HepG2 (cell line): ENCODE results near the gene NRN1L. TPM values are rescaled to one million over a fixed set of nuclear protein-coding genes. Genes with fewer than 3 reads are reported as not detected.

ENCODE experiments used
- ATAC-seq: fragments of 200-7000 bp; cut with Tn5 transposase; 3 replicates; pipeline ENCODE4 v1.9.1; 2020; ENCODE audit warnings: mild to moderate bottlenecking, moderate library complexity
- BruUV-seq: library from RNA; stranded (reverse); fragments of 400-500 nt; replicated peaks from 2 replicates; lab custom pipeline; 2021; lab: Mats Ljungman, UMichigan
- CTCF ChIA-PET: fragments of 300-600 bp; formaldehyde crosslinking; extraction: SDS; loops from one replicate; lab custom pipeline; 2021; ENCODE audit warnings: low total read pairs, inconsistent platforms, low intra/inter-chr PET ratio; lab: Yijun Ruan, JAX
- POLR2A ChIA-PET: fragments of 350-600 bp; sonication (Branson Sonifier 250); formaldehyde crosslinking; loops from one replicate; lab custom pipeline; 2020; ENCODE audit warnings: antibody characterized with exemption, inconsistent platforms; lab: Yijun Ruan, JAX
- DNase-seq: peaks from one replicate; pipeline ENCODE4 v3.0.0-alpha.2; 2015; ENCODE audit warnings: low spot score
- FAIRE-seq: peaks from 3 replicates; lab custom pipeline; 2011; peaks lifted over from hg19 to GRCh38; lab: Jason Lieb, UNC
- H2AFZ ChIP-seq: one replicate; pipeline ENCODE4 v1.6.1; 2011; ENCODE audit warnings: low read length, inconsistent platforms
- H3K27ac ChIP-seq: fragments of 300-600 bp; 3 replicates; pipeline ENCODE4 v1.8.0; 2011; ENCODE audit warnings: mixed run types, mild to moderate bottlenecking, mixed read lengths, low read length, inconsistent platforms; ENCODE audit not compliant: insufficient read depth; ENCODE audit errors: extremely low read length
- H3K27me3 ChIP-seq, 2 experiments: fragments of 200-600 bp in 1 of 2; 2 replicates in 1 of 2; 3 replicates in 1 of 2; pipeline versions ENCODE4 v1.6.0 to v1.8.0; 2011; ENCODE audit warnings: low read length in 2 of 2, mild to moderate bottlenecking in 2 of 2, moderate library complexity in 2 of 2, inconsistent platforms in 1 of 2; ENCODE audit not compliant: insufficient read depth in 2 of 2, control insufficient read depth in 1 of 2
- H3K36me3 ChIP-seq, 2 experiments: fragments of 200-600 bp in 1 of 2; replicated peaks in 1 of 2; 2 replicates in 1 of 2; 3 replicates in 1 of 2; pipeline versions ENCODE4 v1.5.1 to v1.8.0; 2011; ENCODE audit warnings: low read length in 2 of 2, inconsistent platforms in 1 of 2; ENCODE audit not compliant: insufficient read depth in 2 of 2, control insufficient read depth in 1 of 2
- H3K4me1 ChIP-seq: 2 replicates; pipeline ENCODE4 v1.5.1; 2012; ENCODE audit warnings: low read length, inconsistent platforms; ENCODE audit not compliant: insufficient read depth
- H3K4me2 ChIP-seq: 2 replicates; pipeline ENCODE4 v1.6.0; 2011; ENCODE audit warnings: low read depth, low read length, inconsistent platforms
- H3K4me3 ChIP-seq, 3 experiments: fragments of 200-600 bp in 1 of 3; sonication (generic), shearing (Covaris generic) in 1 of 3; replicated peaks in 1 of 3; 2 replicates each; pipeline ENCODE4 v1.5.1; 2011 to 2016; ENCODE audit warnings: low read length in 3 of 3, inconsistent platforms in 2 of 3, low read depth in 2 of 3, mild to moderate bottlenecking in 2 of 3, control low read depth in 1 of 3, mixed read lengths in 1 of 3; ENCODE audit not compliant: insufficient read depth in 1 of 3
- H3K79me2 ChIP-seq: one replicate; pipeline ENCODE4 v1.6.1; 2011; ENCODE audit warnings: low read length, inconsistent platforms; ENCODE audit not compliant: insufficient read depth
- H3K9ac ChIP-seq: 2 replicates; pipeline ENCODE4 v1.6.0; 2011; ENCODE audit warnings: mild to moderate bottlenecking, low read depth, low read length, inconsistent platforms; ENCODE audit not compliant: insufficient read depth
- H3K9me3 ChIP-seq: 2 replicates; pipeline ENCODE4 v1.5.1; 2012; ENCODE audit warnings: mild to moderate bottlenecking, low read length
- H4K20me1 ChIP-seq: 2 replicates; pipeline ENCODE4 v1.6.0; 2011; ENCODE audit warnings: inconsistent platforms, mild to moderate bottlenecking, low read length, moderate library complexity; ENCODE audit not compliant: insufficient read depth
- AGO2 ChIP-seq: fragments of 200-400 bp; formaldehyde crosslinking; optimal IDR thresholded peaks from 2 replicates; pipeline ENCODE3; 2017; ENCODE audit warnings: mild to moderate bottlenecking, low read depth, low read length, moderate library complexity
- DR1 ChIP-seq: sonication (generic); formaldehyde crosslinking; IDR thresholded peaks from 2 replicates; pipeline ENCODE4 v1.8.0; 2021; ENCODE audit warnings: mild to moderate bottlenecking, missing genetic modification reagents, inconsistent platforms
- GTF3A ChIP-seq: sonication (generic); formaldehyde crosslinking; conservative IDR thresholded peaks from 2 replicates; pipeline ENCODE4 v1.4.0; 2020; ENCODE audit warnings: mild to moderate bottlenecking, missing genetic modification reagents
- HDAC1 ChIP-seq: sonication (generic); formaldehyde crosslinking; IDR thresholded peaks from 2 replicates; pipeline ENCODE4 v1.5.1; 2020; ENCODE audit warnings: mild to moderate bottlenecking, missing genetic modification reagents
- MBNL3 ChIP-seq: fragments of 250-450 bp; sonication (Bioruptor Pico); conservative IDR thresholded peaks from 2 replicates; pipeline ENCODE4 v1.8.0; 2022; ENCODE audit warnings: mild to moderate bottlenecking, inconsistent platforms
- STAT5B ChIP-seq: sonication (generic); formaldehyde crosslinking; IDR thresholded peaks from 2 replicates; pipeline ENCODE4 v1.4.0; 2020; ENCODE audit warnings: missing genetic modification reagents
- TEAD3 ChIP-seq: optimal IDR thresholded peaks from 2 replicates; pipeline ENCODE3; 2016; ENCODE audit warnings: borderline replicate concordance
- ZNF552 ChIP-seq: sonication (generic); formaldehyde crosslinking; IDR thresholded peaks from 2 replicates; pipeline ENCODE4 v1.9.0; 2022; ENCODE audit warnings: missing genetic modification reagents, mild to moderate bottlenecking, borderline replicate concordance
- WGBS: methylation state at CpG from one replicate; pipeline ENCODE4 v1.1.6; 2017; ENCODE audit warnings: low lambda C conversion rate; 5-methylcytosine and 5-hydroxymethylcytosine counted together
- in situ Hi-C: cut with HindIII; loops from 2 replicates; pipeline ENCODE4 v1.10.0; 2017; ENCODE audit warnings: low pct_unique_long_range_greater_than_20kb; ENCODE audit not compliant: extremely low pct_ligation_motif_present
- intact Hi-C: fragments of 100-400 bp; cut with micrococcal nuclease; formaldehyde crosslinking; loops from one replicate; pipeline ENCODE4 v1.10.0; 2022; ENCODE audit not compliant: unreplicated experiment
- polyA plus RNA-seq, 8 experiments: library from polyadenylated mRNA; depleted of rRNA in 3 of 8; stranded (reverse) in 7 of 8; unstranded in 1 of 8; fragments of >200 nt; fragmentation: Illumina TruSeq in 4 of 8; extraction: Trizol in 4 of 8; gene quantifications; 2 replicates each; pipeline versions ENCODE4 v1.2.1 to v1.2.3, GENCODE V29; 2011 to 2016; ENCODE audit warnings: low read depth in 4 of 8, missing spikeins in 1 of 8, mixed read lengths in 1 of 8; ENCODE audit not compliant: insufficient read depth in 1 of 8
- total RNA-seq, 5 experiments: library from RNA; depleted of rRNA; stranded (reverse); fragments of >200 nt; fragmentation: Illumina TruSeq; extraction: Trizol; gene quantifications; 2 replicates each; pipeline ENCODE4 v1.2.3, GENCODE V29; 2016; ENCODE audit warnings: low read depth in 1 of 5
- TF ChIP-seq, protein P1 (sequence below): sonication (generic); formaldehyde crosslinking; IDR thresholded peaks from 2 replicates; pipeline ENCODE4 v1.8.1; 2023; ENCODE audit warnings: mild to moderate bottlenecking, missing genetic modification reagents

NRN1L gene
- total and polyA plus RNA-seq, 2 of the 13 experiments (the other 11 are each of a cell fraction or from before 2014, with no cell fraction given), result 0.53 to 1.2 TPM

DNA sequence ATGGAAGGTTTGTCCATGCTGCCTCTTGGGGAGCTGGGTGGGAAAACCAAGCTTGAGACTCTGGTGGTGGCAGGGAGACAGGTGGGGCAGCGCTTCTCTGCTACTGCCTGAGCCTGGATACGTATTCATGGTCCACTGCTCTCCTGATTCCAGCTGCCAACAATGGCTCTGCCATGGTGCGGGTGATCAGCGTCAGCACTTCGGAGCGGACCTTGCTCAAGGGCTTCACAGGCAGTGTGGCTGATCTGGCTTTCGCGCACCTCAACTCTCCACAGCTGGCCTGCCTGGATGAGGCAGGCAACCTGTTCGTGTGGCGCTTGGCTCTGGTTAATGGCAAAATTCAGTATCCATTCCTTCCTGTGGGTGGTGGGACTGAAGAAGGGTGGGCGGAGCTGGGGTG, 7.6 kb upstream of the NRN1L start:
- H3K79me2 ChIP-seq, result peaks cover 31% of the 10 kb centered on the region
- H3K9me3 ChIP-seq, result no peaks in the 10 kb centered on the region
- H3K4me3 ChIP-seq, result no peak overlapping the region
- ATAC-seq, result no peak
- 96% methylated on average over 11 of the region's 11 CpGs for WGBS
- no peaks in the 10 kb centered on the region; a peak in 1 of 5 replicates for H3K27me3 ChIP-seq
- ChIA-PET CTCF (no interaction called here), POLR2A (no interaction called here)
- H3K36me3 ChIP-seq, result peaks cover 50 to 73% of the 10 kb centered on the region in 2 experiments
- no peak for FAIRE-seq
- BruUV-seq, result no TSS peak
- H3K4me2 ChIP-seq, result no peak overlapping the region
- H3K4me1 ChIP-seq, result peaks cover 32% of the 10 kb centered on the region
- in situ Hi-C loops, result no loop called here
- peaks cover 15% of the 10 kb centered on the region for H4K20me1 ChIP-seq
- TF ChIP-seq MBNL3 (CRISPR knock-in tag), result no peak
- TF ChIP-seq AGO2, result peak; percentile 15
- TF ChIP-seq GTF3A (CRISPR knock-in tag), result no peak
- no peak for TF ChIP-seq DR1 (CRISPR knock-in tag)
- no peak overlapping the region for H2AFZ ChIP-seq
- no peak overlapping the region for H3K9ac ChIP-seq
- no peak overlapping the region for H3K27ac ChIP-seq
- intact Hi-C loops, result no loop called here
- no peak for DNase-seq

DNA sequence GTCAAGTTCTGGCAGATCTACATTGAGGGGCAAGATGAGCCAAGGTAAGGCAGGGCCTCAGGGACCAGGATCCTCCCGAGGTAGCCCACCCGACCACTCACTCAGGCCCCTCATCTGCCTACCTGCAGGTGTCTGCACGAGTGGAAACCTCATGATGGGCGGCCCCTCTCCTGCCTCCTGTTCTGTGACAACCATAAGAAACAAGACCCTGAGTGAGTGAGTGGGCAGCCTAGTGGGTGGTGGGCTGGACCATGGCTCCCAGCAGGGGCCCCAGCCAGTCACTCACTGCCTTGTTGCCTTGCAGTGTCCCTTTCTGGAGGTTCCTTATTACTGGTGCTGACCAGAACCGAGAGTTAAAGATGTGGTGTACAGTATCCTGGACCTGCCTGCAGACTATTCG, 6.5 kb upstream of the NRN1L start:
- POLR2A ChIA-PET, result no interaction called here
- DNase-seq (no peak), FAIRE-seq (no peak), ATAC-seq (no peak)
- H2AFZ ChIP-seq, result no peak overlapping the region
- no TSS peak for BruUV-seq
- H3K4me1 ChIP-seq, result peaks cover 38% of the 10 kb centered on the region
- H3K9me3 ChIP-seq, result no peaks in the 10 kb centered on the region
- no peak overlapping the region for H3K4me2 ChIP-seq
- peaks cover 29% of the 10 kb centered on the region for H3K79me2 ChIP-seq
- TF ChIP-seq TEAD3 (CRISPR knock-in tag), result no peak
- TF ChIP-seq ZNF552 (CRISPR knock-in tag), result no peak
- TF ChIP-seq, protein P1, sequence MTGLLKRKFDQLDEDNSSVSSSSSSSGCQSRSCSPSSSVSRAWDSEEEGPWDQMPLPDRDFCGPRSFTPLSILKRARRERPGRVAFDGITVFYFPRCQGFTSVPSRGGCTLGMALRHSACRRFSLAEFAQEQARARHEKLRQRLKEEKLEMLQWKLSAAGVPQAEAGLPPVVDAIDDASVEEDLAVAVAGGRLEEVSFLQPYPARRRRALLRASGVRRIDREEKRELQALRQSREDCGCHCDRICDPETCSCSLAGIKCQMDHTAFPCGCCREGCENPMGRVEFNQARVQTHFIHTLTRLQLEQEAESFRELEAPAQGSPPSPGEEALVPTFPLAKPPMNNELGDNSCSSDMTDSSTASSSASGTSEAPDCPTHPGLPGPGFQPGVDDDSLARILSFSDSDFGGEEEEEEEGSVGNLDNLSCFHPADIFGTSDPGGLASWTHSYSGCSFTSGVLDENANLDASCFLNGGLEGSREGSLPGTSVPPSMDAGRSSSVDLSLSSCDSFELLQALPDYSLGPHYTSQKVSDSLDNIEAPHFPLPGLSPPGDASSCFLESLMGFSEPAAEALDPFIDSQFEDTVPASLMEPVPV (CRISPR knock-in tag), result no peak
- no peak for TF ChIP-seq HDAC1
- TF ChIP-seq STAT5B (CRISPR knock-in tag), result no peak
- CTCF ChIA-PET, result no interaction called here
- H3K9ac ChIP-seq, result no peak overlapping the region
- intact Hi-C loops, result no loop called here
- in situ Hi-C loops, result no loop called here
- no peaks in the 10 kb centered on the region; a peak in 1 of 5 replicates for H3K27me3 ChIP-seq
- peaks cover 15% of the 10 kb centered on the region for H4K20me1 ChIP-seq
- no peak overlapping the region for H3K27ac ChIP-seq
- H3K4me3 ChIP-seq, result no peak overlapping the region
- peaks cover 58 to 82% of the 10 kb centered on the region in 2 experiments for H3K36me3 ChIP-seq
- 94% methylated on average over 6 of the region's 6 CpGs for WGBS
